Gastrocnemius medialis (tissue), 4 donors: Measurements from ENCODE around the gene C17orf67.

Experiments
- CTCF ChIP-seq, 5 experiments: fragments of 450-650 bp in 3 of 5; fragments of 200-600 bp in 2 of 5; sonication (generic) in 2 of 5; IDR thresholded peaks in 4 of 5; conservative IDR thresholded peaks in 1 of 5; 1 replicate in 4 of 5; 2 replicates in 1 of 5; pipeline ENCODE4 v1.5.1; 2016 to 2019; ENCODE audit warnings: antibody characterized with exemption in 5 of 5, mild to moderate bottlenecking in 3 of 5, moderate library complexity in 3 of 5
- POLR2A ChIP-seq, 2 donors: fragments of 450-650 bp; IDR thresholded peaks; one replicate each; pipeline ENCODE4 v1.6.1; 2017; ENCODE audit warnings: antibody characterized with exemption in 2 of 2, mild to moderate bottlenecking in 2 of 2, moderate library complexity in 2 of 2

GRCh38 chr17:56756536-56756935 lies 77.2 kb downstream of the C17orf67 start:
- TF ChIP-seq POLR2A (IDR thresholded peaks at IDR 0.05) = no peak
- no peak for TF ChIP-seq CTCF (IDR thresholded peaks at IDR 0.05 in 4 of 5, conservative IDR thresholded peaks at IDR 0.05 in 1 of 5)
